K562 (cell line): ENCODE measurements around the gene SNIP1. TPM values are rescaled to one million over a fixed set of nuclear protein-coding genes. Genes with fewer than 3 reads are reported as not detected.

Source experiments
- ARHGAP35 ChIP-seq: fragments of 450-650 bp; IDR thresholded peaks from 2 replicates; pipeline ENCODE4 v1.6.1; 2018; ENCODE audit not compliant: partially characterized antibody
- ARID1B ChIP-seq: fragments of 450-650 bp; IDR thresholded peaks from 2 replicates; pipeline ENCODE4 v1.6.1; 2016; ENCODE audit warnings: antibody characterized with exemption, mild to moderate bottlenecking, inconsistent platforms
- BRF1 ChIP-seq: IDR thresholded peaks from 3 replicates; pipeline ENCODE4 v1.6.1; 2011; ENCODE audit warnings: borderline replicate concordance, mild to moderate bottlenecking; ENCODE audit not compliant: insufficient read length; ENCODE audit errors: extremely low read depth
- DMBX1 ChIP-seq: fragments of 250-450 bp; sonication (Bioruptor Pico); IDR thresholded peaks from 2 replicates; pipeline ENCODE4 v1.8.0; 2022; ENCODE audit warnings: inconsistent platforms, mild to moderate bottlenecking, moderate library complexity, borderline replicate concordance
- ERF ChIP-seq: fragments of 450-650 bp; formaldehyde crosslinking; IDR thresholded peaks from 2 replicates; pipeline ENCODE4 v1.4.0; 2020; ENCODE audit warnings: mild to moderate bottlenecking, mixed read lengths
- ETV6 ChIP-seq, 3 experiments: fragments of 150-350 bp in 1 of 3; sonication (generic) in 1 of 3; formaldehyde crosslinking in 1 of 3; IDR thresholded peaks; 2 replicates each; pipeline versions ENCODE4 v1.6.1 to v1.8.0; 2014 to 2022; ENCODE audit warnings: borderline replicate concordance in 2 of 3, low read depth in 2 of 3, antibody characterized with exemption in 1 of 3, low read length in 1 of 3, mild to moderate bottlenecking in 1 of 3, missing genetic modification reagents in 1 of 3
- GABPB1 ChIP-seq: sonication (generic); formaldehyde crosslinking; IDR thresholded peaks from 2 replicates; pipeline ENCODE4 v1.8.0; 2022; ENCODE audit warnings: mild to moderate bottlenecking, missing genetic modification reagents
- LCOR ChIP-seq: sonication (generic); formaldehyde crosslinking; IDR thresholded peaks from 2 replicates; pipeline ENCODE4 v1.8.0; 2022; ENCODE audit warnings: mild to moderate bottlenecking, missing genetic modification reagents
- MBD2 ChIP-seq: sonication (generic); IDR thresholded peaks from 2 replicates; pipeline ENCODE4 v1.6.1; 2016; ENCODE audit warnings: low read depth, borderline replicate concordance
- MEIS2 ChIP-seq: fragments of 450-650 bp; IDR thresholded peaks from 2 replicates; pipeline ENCODE4 v1.6.1; 2014; ENCODE audit warnings: mild to moderate bottlenecking; ENCODE audit not compliant: partially characterized antibody
- NR3C1 ChIP-seq: sonication (generic); formaldehyde crosslinking; IDR thresholded peaks from 2 replicates; pipeline ENCODE4 v1.8.1; 2022; ENCODE audit warnings: missing genetic modification reagents
- RCOR1 ChIP-seq, 2 experiments: IDR thresholded peaks; 2 replicates each; pipeline ENCODE4 v1.6.1; 2012; ENCODE audit warnings: low read depth in 2 of 2, low read length in 2 of 2, borderline replicate concordance in 1 of 2, improper control_type of control experiment in 1 of 2
- SP1 ChIP-seq: sonication (generic); formaldehyde crosslinking; IDR thresholded peaks from 2 replicates; pipeline ENCODE4 v1.8.1; 2022; ENCODE audit warnings: mild to moderate bottlenecking, missing genetic modification reagents
- TCFL5 ChIP-seq: fragments of 250-450 bp; sonication (Bioruptor Pico); conservative IDR thresholded peaks from 2 replicates; pipeline ENCODE4 v1.6.1; 2021; ENCODE audit warnings: mild to moderate bottlenecking, moderate library complexity, matching md5 sums
- U2AF1 ChIP-seq: fragments of 200-400 bp; formaldehyde crosslinking; optimal IDR thresholded peaks from 2 replicates; pipeline ENCODE3; 2017; ENCODE audit warnings: mild to moderate bottlenecking, low read depth, low read length, moderate library complexity
- ZBTB1 ChIP-seq: sonication (generic); formaldehyde crosslinking; IDR thresholded peaks from 2 replicates; pipeline ENCODE4 v1.8.1; 2023; ENCODE audit warnings: missing genetic modification reagents, low read depth, mild to moderate bottlenecking, borderline replicate concordance
- ZNF232 ChIP-seq: sonication (generic); formaldehyde crosslinking; IDR thresholded peaks from 2 replicates; pipeline ENCODE4 v1.8.0; 2022; ENCODE audit warnings: mild to moderate bottlenecking, missing genetic modification reagents
- ZNF253 ChIP-seq: fragments of 250-450 bp; sonication (Bioruptor Pico); conservative IDR thresholded peaks from 2 replicates; pipeline ENCODE4 v1.6.1; 2021; ENCODE audit warnings: mild to moderate bottlenecking
- ZNF512 ChIP-seq: IDR thresholded peaks from 2 replicates; pipeline ENCODE4 v1.6.1; 2016; ENCODE audit warnings: missing genetic modification characterization, missing compliant biosample characterization
- polyA plus RNA-seq, 8 experiments: library from polyadenylated mRNA; depleted of rRNA in 4 of 8; stranded (reverse) in 5 of 8; unstranded in 3 of 8; fragments of >200 nt; fragmentation: Nextera tagmentation in 2 of 8; fragmentation: Illumina TruSeq in 1 of 8; extraction: Ambion mirVana in 2 of 8; extraction: Trizol in 1 of 8; gene quantifications; 2 replicates each; pipeline versions ENCODE4 v1.2.1 to v1.2.3, GENCODE V29; 2011 to 2014; ENCODE audit warnings: inconsistent platforms in 1 of 8, missing spikeins in 1 of 8
- total RNA-seq, 7 experiments: library from RNA; depleted of rRNA in 6 of 7; stranded (reverse); fragments of >200 nt in 6 of 7; fragmentation: Illumina TruSeq in 2 of 7; extraction: Trizol in 2 of 7; gene quantifications; 2 replicates each; pipeline versions ENCODE4 v1.2.1 to v1.2.3, GENCODE V29; 2011 to 2021; ENCODE audit warnings: low replicate concordance in 1 of 7
- TF ChIP-seq, protein P1 (sequence below): sonication (generic); formaldehyde crosslinking; IDR thresholded peaks from 2 replicates; pipeline ENCODE4 v1.8.0; 2022; ENCODE audit warnings: mild to moderate bottlenecking, missing genetic modification reagents
- TF ChIP-seq, protein P2 (sequence below): fragments of 450-650 bp; IDR thresholded peaks from 2 replicates; pipeline ENCODE4 v1.6.1; 2016; ENCODE audit warnings: missing biosample characterization, missing genetic modification characterization

Gene SNIP1
- total and polyA plus RNA-seq, 9 of the 15 experiments (the other 6 are each of a cell fraction or from before 2014, with no cell fraction given) = 2.9 to 25.9 (median 14.6) TPM

- no peak for TF ChIP-seq LCOR
- TF ChIP-seq RCOR1 (IDR thresholded peaks at IDR 0.05; ENCODE audit: borderline replicate concordance in 1 of 2, low read depth in 2 of 2, low read length in 2 of 2) = no peak
- TF ChIP-seq, protein P1, sequence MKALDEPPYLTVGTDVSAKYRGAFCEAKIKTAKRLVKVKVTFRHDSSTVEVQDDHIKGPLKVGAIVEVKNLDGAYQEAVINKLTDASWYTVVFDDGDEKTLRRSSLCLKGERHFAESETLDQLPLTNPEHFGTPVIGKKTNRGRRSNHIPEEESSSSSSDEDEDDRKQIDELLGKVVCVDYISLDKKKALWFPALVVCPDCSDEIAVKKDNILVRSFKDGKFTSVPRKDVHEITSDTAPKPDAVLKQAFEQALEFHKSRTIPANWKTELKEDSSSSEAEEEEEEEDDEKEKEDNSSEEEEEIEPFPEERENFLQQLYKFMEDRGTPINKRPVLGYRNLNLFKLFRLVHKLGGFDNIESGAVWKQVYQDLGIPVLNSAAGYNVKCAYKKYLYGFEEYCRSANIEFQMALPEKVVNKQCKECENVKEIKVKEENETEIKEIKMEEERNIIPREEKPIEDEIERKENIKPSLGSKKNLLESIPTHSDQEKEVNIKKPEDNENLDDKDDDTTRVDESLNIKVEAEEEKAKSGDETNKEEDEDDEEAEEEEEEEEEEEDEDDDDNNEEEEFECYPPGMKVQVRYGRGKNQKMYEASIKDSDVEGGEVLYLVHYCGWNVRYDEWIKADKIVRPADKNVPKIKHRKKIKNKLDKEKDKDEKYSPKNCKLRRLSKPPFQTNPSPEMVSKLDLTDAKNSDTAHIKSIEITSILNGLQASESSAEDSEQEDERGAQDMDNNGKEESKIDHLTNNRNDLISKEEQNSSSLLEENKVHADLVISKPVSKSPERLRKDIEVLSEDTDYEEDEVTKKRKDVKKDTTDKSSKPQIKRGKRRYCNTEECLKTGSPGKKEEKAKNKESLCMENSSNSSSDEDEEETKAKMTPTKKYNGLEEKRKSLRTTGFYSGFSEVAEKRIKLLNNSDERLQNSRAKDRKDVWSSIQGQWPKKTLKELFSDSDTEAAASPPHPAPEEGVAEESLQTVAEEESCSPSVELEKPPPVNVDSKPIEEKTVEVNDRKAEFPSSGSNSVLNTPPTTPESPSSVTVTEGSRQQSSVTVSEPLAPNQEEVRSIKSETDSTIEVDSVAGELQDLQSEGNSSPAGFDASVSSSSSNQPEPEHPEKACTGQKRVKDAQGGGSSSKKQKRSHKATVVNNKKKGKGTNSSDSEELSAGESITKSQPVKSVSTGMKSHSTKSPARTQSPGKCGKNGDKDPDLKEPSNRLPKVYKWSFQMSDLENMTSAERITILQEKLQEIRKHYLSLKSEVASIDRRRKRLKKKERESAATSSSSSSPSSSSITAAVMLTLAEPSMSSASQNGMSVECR (CRISPR knock-in tag) = peak; percentile 59; the same call in 1 of the 2 replicates
- TF ChIP-seq ARHGAP35 = no peak
- TF ChIP-seq ZBTB1 = no peak
- TF ChIP-seq TCFL5 (CRISPR knock-in tag) = no peak
- TF ChIP-seq, protein P2, sequence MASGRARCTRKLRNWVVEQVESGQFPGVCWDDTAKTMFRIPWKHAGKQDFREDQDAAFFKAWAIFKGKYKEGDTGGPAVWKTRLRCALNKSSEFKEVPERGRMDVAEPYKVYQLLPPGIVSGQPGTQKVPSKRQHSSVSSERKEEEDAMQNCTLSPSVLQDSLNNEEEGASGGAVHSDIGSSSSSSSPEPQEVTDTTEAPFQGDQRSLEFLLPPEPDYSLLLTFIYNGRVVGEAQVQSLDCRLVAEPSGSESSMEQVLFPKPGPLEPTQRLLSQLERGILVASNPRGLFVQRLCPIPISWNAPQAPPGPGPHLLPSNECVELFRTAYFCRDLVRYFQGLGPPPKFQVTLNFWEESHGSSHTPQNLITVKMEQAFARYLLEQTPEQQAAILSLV (tag) = no peak
- peak; percentile 84 for TF ChIP-seq U2AF1
- TF ChIP-seq ERF (CRISPR knock-in tag) = no peak
- TF ChIP-seq ZNF512 = no peak
- no peak for TF ChIP-seq ZNF253 (CRISPR knock-in tag)
- TF ChIP-seq GABPB1 = no peak; the same call in 1 of the 2 replicates
- TF ChIP-seq DMBX1 (CRISPR knock-in tag) = no peak; the same call in 1 of the 2 replicates
- no peak for TF ChIP-seq BRF1
- no peak for TF ChIP-seq ARID1B
- TF ChIP-seq ETV6 (IDR thresholded peaks at IDR 0.05; ENCODE audit: borderline replicate concordance in 1 of 2, low read depth in 2 of 2, low read length in 1 of 2) = no peak
- TF ChIP-seq ETV6 (CRISPR knock-in tag; IDR thresholded peaks at IDR 0.05; ENCODE audit: borderline replicate concordance) = 0 out of 2 replicates have a peak, but pooled peaks have one; percentile 24
- TF ChIP-seq ZNF232 (CRISPR knock-in tag) = no peak
- TF ChIP-seq MEIS2 = peak; percentile 83
- TF ChIP-seq SP1 (CRISPR knock-in tag) = peak; percentile 74; the same call in 1 of the 2 replicates
- no peak; the same call in 1 of the 2 replicates for TF ChIP-seq MBD2
- no peak for TF ChIP-seq NR3C1
Observed at GRCh38 chr1:37514350-37515184, 39.5 kb downstream of the SNIP1 start, which contains the start of gene MEAF6 (continued).
